Fibroblast of skin of abdomen (primary cell): ENCODE data around the gene HSPA1B.
"Not testable (repeated sequence)": the region's sequence is repeated elsewhere in the genome, so short reads cannot be mapped to it uniquely, and the experiment has no call there.

Experiments
- DNase-seq: peaks from one replicate; pipeline ENCODE4 v3.0.0-alpha.2; 2013

Gene HSPA1B

GRCh38 chr6:31829633-31830283 lies 2.2 kb downstream of the HSPA1B start:
- peak; percentile 34 for DNase-seq

- no peak for DNase-seq
Observed at GRCh38 chr6:31830886-31831335, 3.4 kb downstream of the HSPA1B start.

GRCh38 chr6:31831350-31832215 lies 4.0 kb downstream of the HSPA1B start:
- DNase-seq: no peak

DNA sequence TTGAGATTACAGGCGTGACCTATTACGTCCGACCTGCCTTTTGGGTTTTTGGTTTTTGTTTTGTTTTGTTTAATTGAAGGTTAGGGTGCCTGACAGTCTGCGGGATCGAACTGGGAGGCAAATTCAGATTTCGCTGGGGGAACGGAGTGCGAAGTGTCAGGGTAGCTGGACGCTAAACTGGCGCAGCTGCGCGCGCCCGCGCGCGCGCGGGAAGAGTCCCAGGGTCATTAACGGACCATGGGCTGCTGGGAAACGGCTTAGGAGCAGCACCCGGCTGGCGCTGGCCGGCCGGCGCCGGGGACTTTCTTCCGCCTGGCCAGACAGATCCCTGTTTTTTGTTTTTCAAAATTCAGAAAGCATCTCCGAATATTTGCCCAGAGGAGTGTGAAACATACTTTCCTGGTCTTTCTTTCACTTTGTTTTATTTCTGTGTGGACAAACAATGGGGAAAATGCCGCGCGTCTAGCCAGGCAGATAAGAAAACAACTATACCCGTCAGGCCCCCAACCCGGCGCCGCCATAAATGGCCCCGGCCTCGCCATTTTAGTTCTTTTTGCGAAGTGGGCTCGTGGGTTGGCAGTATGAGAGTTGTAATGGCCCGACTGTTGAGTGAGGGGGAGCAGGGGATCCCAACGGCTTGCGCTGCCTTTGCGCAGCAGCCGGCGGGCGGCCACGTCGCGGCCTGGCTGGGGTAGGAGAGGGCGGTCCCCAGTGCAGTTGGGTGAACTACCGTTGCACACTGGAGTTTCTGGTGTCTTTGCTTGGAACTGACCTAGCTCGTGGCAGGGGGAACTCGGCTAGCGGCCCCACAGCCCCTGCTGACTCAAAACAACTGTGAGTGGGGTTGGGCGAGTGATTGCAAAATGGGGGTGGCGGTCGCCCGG lies 7.1 kb downstream of the HSPA1B start:
- DNase-seq: peak; percentile 86

DNA sequence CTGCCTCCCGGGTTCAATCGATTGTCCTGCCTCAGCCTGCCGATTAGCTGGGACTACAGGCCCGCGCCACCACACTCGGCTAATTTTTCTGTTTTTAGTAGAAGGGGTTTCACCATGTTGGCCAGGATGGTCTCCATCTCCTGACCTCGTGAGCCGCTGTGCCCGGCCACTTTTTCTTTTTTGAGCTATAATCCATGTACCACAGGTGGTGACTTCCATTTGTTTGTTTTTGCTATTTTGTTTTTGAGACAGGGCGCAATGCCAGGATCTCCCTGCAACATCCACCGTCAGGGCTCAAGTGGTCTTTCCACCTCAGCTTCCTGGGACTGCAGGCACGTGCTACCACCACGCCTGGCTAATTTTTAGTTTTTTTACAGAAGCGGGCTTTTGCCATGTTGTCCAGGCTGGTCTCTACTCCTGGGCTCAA lies 8.5 kb downstream of the HSPA1B start:
- DNase-seq: no peak

DNA sequence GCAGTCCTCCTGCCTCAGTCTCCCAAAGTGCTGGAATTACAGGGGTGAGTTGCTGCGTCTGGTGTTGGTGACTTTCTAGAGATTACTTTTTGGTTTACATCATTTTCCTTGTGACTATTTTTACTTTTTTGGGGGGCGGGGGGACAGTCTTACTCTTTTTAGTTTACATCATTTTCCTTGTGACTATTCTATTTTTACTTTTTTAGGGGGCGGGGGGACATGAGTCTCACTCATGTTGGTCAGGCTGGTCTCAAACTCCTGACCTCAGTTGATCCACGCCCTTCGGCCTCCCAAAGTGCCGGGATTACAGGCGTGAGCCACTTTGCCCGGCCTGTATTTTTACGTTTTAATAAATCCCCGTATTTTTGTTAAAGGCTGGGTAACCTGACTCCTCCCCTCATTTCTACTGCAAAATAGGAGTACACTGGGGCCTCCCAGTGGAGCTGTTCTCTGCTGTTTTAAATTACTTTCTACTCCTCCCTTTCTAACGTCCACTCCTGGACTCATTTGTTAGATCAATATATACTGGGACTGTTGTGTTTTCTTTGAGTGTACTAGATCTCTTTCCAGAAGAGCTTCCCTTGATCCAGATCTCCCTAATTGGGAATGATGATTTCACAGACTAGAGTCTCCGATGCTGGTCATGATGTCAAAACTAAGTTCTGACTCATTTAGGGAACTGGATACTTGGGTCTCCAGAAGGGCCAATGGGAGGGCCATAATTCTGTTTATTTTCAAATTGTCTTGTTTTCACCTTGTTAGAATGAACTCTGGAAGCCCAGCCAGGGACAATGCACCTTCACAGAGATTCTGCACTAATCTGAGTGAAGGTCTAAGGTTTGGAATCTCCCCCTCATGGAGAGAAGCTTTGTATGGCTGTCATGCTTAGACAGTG lies 9.2 kb downstream of the HSPA1B start:
- peak; percentile 21 for DNase-seq

GRCh38 chr6:31837369-31838113 lies 10.0 kb downstream of the HSPA1B start:
- no peak for DNase-seq

GRCh38 chr6:31838114-31838553 lies 10.6 kb downstream of the HSPA1B start:
- DNase-seq: not testable (repeated sequence)

DNA sequence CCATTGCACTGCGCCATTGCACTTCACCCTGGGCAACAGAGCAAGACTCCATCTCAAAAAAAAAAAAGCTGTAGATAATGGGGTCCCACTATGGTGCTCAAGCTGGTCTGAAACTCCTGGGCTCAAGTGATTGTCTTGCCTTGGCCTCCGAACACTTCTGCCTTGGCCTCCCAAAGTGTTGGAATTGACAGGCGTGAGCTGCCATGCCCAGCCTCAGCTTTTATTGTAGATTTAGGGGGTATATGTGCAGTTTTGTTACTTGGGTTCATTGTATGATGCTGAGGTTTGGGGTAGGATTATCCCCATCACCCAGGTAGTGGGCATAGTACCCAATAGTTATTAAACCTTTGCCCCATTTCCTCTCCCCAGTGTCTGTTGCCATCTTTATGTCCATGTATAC lies 11.4 kb downstream of the HSPA1B start:
- DNase-seq: no peak

DNA sequence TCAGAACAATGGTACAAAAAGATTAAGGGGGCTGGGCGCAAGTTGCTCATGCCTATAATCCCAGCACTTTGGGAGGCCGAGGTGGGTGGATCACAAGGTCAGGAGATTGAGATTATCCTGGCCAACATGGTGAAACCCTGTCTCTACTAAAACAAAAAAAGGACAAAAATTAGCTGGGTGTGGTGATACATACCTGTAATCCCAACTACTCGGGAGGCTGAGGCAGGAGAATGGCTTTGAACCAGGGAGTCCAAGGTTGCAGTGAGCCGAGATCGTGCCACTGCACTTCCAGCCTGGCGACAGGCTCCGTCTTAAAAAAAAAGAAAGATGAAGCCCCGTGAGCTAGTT lies 12.2 kb downstream of the HSPA1B start:
- not testable (repeated sequence) for DNase-seq

DNA sequence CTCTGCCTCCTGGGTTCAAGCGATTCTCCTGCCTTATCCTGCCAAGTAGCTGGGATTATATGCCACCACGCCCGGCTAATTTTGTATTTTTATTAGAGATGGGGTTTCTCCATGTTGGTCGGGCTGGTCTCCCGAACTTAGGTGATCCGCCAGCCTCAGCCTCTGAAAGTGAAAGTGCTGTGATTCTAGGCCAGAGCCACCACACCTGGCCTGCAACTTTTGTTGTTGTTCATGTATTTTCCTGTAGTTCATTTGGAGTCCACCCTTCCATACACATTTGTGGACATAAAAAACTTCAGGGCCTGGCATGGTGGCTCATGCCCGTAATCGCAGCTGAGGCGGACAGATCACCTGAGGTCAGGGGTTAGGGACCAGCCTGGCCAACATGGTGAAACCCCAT lies 14.5 kb downstream of the HSPA1B start:
- DNase-seq: no peak

- DNase-seq: no peak
Observed at GRCh38 chr6:31844507-31844906, 17.0 kb downstream of the HSPA1B start.

DNA sequence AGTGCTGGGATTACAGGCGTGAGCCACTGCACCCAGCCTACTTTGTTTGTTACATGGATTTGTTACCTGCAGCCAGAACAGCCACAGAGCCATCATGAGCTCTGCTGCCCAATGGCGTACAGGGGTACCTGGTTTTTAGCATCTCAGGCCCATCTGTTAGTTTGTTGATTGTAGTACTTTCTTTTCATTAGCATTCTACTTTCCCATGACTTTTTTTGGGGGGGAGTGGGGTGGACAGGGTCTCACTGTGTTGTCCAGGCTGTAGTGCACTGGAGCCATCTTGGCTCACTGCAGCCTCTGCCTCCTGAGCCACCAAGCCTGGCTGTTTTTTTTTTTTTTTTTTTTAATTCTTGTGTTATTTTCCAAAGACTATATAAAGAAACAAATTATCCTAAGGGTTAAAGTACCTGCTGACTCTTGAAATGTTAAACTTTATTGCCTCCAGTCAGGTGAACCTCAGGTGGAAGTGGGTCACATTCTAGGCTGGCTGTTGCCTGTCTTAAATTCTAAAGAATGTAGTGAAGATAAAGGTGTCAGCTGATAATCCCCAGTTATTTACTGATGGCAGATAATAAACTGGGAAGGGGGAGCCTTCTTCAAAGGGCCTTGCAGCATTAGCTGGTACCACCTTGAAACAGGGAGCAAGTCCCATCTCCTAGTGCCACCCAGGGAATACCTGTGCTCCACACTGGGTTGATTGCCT lies 19.9 kb downstream of the HSPA1B start:
- DNase-seq: no peak

- DNase-seq: no peak
Observed at GRCh38 chr6:31850765-31851484, 23.4 kb downstream of the HSPA1B start.

DNA sequence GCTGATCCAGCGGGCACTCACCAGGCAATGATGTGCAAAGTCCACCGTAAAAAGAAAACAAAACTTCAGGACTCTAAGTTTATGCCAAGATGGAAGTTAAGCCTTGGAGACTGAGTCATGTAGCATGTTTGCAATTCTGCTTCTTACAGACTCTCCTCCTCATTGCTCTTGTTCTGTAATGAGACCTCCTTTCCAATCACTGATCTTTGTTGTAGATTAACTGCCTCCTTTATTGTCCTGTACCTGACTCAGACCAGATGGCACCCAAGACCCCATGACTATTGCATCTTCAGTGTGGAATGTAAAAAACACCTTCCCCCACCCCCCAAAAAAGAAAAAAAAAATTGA lies 23.9 kb downstream of the HSPA1B start:
- no peak for DNase-seq

- not testable (repeated sequence) for DNase-seq
Observed at GRCh38 chr6:31851980-31852718, 24.6 kb downstream of the HSPA1B start.

- not testable (repeated sequence) for DNase-seq
Observed at GRCh38 chr6:31857774-31858173, 30.2 kb downstream of the HSPA1B start.

DNA sequence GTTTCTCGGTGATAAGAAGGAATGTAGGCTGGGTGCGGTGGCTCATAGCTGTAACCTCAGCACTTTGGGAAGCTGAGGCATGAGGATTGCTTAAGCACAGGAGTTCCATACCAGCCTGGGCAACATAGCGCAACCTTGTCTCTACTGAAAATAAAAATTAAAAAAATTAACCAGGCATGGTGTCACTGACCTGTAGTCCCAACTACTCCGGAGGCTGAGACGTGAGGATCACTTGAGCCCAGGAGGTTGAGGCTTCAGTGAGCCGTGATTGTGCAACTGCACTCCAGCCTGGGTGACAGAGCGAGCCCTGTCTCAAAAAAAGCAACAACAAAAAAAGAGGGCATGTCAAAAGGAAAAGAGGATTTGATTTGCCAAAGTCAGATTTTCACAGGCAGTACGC lies 31.2 kb downstream of the HSPA1B start:
- DNase-seq: no peak

GRCh38 chr6:31859923-31860322 lies 32.4 kb downstream of the HSPA1B start:
- DNase-seq: no peak
